Renal cortex interstitium (tissue), 11 donors: ENCODE data around the gene SNAI1. TPM values are rescaled to one million over a fixed set of nuclear protein-coding genes. Genes with fewer than 3 reads are reported as not detected.

ENCODE experiments used
- DNase-seq, 11 donors: peaks; one replicate each; pipeline ENCODE4 v3.0.0-alpha.2; 2013; ENCODE audit warnings: low read depth in 9 of 11, low spot score in 4 of 11; ENCODE audit errors: extremely low read depth in 1 of 11
- polyA plus RNA-seq, 3 donors: library from polyadenylated mRNA; unstranded; fragments of 120-200 nt; gene quantifications; one replicate each; pipeline ENCODE4 v1.2.1, GENCODE V29; 2013; ENCODE audit not compliant: insufficient read length in 3 of 3

SNAI1 gene
- polyA plus RNA-seq, 3 donors: 9.6 to 14.3 (median 14.2) TPM

DNA sequence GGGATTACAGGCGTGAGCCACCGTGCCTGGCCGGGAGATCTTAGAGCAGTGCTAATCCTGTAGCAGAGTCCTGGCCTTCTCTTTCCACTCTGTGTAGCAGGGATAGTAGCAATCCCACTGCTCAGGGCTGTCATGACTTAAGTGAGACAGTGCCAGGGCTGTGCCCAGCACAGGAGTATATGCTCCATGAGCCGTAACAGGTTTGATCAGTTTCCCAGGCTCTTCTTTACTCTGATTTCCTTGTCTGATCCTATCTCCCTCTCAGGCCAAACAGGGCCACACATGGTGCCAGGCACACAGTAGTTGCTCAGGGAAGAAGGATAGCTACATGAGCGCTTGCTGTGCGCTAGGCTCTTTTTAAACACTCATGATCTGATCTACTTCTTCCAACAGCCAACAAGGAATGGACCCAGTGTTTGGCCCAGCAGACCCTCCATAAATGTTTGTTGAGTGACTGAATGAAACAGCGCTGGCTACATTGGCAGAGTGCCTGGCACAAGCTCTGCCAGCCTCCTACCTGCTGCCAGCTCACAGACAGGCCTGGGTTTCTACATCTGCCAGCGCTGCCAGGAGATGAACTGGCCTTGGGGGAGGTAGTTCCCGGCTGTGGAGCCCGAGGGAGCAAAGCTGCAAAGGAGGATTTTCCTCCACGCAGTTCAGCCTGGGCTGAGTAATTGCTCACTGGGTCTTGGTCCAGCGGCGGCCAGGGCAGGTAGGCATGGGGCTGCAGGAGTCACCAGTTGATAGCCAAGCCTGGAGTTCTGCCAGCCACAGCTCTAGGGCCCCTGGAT is 36.9 kb downstream of the SNAI1 start:
- no peak for DNase-seq

GRCh38 chr20:50020288-50020687 is 37.5 kb downstream of the SNAI1 start:
- no peak for DNase-seq

GRCh38 chr20:50022676-50023075 is 39.9 kb downstream of the SNAI1 start:
- DNase-seq: no peak

DNA sequence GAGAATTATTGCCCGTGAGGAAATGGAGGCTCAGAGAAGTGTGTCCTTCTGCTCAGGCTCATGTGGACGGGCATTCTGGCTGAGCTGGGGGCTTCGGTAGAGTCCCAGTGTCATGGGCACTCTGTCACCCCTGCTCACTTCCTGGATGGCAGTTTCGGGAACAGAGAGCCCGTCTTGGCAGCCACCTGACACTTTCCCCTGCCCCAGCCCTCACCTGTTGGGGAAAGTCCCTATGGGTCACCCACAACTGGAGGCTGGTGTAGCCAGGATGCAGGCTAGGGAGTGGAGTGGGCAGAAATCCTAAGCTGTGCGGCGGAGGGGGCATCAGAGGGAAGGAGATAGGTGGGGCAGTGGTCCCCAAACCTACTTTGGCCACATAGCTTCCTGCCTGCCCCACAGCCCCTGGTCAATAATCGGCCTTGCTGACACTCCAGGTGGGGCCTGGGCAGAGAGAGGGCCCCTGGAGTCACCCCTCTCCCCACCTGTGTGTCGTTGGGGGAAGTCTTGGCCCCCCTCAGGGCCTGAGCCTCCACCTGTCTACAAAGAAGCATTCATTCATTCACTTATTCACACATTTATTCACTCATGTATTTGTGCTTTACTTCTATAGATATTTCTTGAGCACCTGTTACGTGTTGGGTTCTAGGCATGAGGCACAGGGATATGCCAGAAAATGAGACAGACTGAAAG is 40.5 kb downstream of the SNAI1 start:
- no peak for DNase-seq

DNA sequence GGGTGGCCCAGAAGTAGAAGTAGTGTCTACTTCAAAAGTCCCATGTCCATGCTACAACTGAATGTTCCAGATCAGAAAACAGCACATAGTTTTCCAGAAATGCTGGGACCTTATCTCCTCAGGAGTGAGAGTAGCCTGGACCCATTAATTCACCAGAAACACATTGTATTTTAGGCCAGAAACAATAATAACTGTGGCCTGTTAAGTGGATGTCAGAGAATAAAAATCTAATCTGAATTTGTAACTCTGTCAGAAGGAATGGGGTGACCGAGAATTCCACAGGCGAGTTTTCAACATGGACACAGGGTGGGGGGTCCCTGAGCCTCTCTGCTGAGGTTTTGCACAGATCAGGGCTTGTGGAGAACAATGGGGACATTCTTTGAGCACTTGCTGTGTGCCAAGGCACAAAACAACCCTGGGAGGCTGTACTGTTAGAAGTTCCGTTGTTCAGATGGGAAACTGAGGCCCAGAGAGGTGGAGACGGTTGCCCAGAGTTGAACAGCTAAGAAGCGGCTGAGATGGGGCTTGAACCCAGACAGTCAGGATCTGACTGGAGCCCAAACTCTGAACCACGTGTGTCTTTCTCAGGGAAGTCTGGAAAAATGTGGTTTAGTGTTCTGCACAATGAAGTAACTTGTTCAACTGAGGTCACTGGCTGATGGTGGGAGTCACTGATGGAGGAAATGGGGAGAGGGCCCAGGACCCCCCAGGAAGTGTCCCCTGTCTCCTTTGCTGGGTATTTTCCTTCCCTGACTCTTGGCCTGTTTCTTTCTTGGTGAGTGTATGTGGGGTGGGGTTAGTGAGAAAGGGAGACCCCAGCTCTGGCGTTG is 44.2 kb downstream of the SNAI1 start:
- no peak for DNase-seq

DNA sequence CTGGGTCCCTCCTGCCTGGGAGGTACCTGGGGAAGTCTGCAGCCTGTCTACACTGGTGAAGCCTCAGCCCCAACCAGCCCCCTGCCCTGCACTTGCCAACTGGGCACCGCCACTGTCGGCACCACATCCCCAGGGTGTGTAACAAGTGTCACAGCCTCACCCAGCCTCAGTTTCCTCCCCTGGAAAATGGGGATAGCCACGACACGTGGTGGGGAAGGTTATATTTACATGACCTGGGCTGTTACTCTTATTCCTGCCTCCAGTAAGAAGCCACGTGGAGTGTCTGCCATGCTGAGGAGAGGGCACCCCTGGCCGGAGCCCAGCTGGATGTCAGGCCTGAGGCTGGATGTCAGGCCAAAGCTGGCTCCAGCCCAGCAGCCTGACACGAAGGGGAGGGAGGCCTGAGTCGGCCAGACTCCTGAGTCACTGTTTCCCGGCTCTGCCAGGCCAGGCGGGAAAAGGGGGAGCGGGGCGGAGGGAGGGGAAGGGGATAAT is 44.9 kb downstream of the SNAI1 start:
- DNase-seq: no peak

DNA sequence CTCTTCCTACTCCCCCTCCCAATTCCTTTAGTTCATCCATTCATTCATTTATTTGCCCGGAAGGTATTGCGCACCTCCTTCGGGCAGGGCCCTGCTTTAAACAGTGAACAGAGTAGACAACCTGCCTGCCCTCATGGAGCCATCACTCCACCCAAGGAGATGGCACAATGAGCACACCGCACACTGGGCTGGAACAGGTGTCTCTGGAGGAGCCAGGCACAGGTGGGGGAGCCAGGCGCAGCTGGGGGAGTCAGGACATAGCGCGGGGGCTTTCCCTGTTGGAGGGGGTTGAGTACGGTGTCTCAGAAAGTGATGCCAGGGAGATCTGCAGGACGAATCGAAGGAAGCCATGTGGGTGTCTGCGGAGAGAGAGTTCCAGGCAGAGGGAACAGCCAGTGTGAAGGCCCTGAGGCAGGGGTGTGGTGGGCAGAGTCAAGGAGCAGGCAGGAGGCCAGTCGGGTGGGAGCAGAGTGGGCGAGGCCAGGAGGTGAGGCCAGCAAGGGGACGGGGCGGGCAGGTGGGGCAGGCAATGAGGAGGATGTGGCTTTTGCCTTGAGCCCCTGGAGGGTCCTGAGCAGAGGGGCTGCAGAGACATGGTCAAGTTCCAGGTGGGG is 46.4 kb downstream of the SNAI1 start:
- DNase-seq: no peak

GRCh38 chr20:50029697-50030461 is 47.1 kb downstream of the SNAI1 start:
- no peak for DNase-seq

DNA sequence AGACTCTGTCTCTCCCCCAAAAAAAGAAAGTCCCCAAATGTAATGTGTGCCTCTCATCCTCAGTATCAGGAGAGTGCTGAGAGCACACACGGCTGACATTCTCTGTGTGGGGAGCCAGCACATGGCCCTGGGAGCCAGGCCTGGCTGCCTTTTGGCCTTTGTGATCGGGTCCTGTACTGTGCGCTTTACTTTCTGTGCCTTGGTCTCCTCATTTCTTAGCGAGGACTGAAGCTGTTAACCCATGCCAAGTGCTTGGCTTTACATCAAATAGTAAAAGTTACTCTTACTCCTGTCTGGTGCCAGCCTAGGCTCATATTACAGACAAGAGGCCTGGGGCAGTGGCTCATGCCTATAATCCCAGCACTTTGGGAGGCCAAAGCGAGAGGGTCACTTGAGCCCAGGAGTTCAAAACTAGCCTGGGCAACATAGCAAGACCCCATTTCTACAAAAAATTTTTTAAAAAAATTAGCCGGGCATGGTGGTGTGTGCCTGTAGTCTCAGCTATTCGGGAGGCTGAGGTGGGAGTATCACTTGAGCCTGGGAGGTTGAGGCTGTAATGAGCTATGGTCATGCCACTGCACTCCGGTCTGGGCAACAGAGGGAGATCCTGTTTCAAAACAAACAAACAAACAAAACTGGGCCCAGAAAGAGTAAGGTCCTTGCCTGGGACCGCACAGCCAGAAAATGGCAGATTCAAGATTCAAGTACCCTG is 50.3 kb downstream of the SNAI1 start:
- DNase-seq: no peak

GRCh38 chr20:50034567-50035180 is 51.9 kb downstream of the SNAI1 start:
- no peak for DNase-seq

DNA sequence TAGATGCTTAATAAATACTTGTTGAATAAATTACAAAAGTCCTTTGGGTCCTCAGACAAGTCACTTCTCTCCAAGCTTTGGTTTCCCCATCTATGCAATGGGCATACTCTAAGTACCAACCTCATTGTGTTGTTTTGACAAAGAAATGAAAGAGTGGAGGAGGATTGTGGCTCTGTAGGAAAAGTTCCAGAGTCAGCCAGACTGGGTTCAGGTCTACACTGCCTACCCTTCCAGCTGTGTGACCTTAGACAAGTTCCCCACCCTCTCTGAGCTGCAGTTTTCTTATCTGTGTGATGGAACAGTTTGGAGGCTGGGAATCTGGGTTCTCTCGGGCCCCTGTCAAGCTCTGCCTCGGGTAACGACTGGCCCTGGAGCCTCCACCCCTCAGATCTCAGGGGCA is 53.9 kb downstream of the SNAI1 start:
- DNase-seq: no peak

DNA sequence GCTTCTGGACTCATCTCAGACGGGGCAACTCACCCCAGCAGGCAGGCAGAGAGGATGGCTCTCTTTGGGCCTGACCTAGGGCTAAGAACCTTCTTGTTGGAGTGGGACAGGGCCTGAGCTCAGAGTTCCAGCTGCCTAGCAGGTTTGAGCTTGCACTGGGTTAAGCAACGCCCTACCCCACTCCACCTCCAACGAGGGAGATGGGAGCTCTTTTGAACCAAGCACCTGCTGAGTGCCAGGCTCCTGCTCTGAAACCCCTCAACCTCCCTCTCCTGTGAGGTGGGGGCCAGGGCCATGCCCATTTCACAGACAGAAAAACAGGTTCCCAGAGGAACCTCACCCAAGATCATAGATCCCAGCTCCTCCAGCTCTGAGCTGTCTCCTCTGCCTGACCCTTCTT is 54.3 kb downstream of the SNAI1 start:
- DNase-seq: no peak

- DNase-seq: no peak
These were observed 54.8 kb downstream of the SNAI1 start for GRCh38 chr20:50037575-50037974.

- DNase-seq: no peak
These were observed 55.4 kb downstream of the SNAI1 start for GRCh38 chr20:50038169-50038568.
